HG03066 (cell line): Measurements from ENCODE around the gene ESRP2.

ENCODE experiments used
- ATAC-seq: cut with Tn5 transposase; IDR thresholded peaks from one replicate; pipeline ENCODE4 v1.9.1; 2021; ENCODE audit warnings: low read depth; ENCODE audit not compliant: unreplicated experiment

Gene ESRP2

DNA sequence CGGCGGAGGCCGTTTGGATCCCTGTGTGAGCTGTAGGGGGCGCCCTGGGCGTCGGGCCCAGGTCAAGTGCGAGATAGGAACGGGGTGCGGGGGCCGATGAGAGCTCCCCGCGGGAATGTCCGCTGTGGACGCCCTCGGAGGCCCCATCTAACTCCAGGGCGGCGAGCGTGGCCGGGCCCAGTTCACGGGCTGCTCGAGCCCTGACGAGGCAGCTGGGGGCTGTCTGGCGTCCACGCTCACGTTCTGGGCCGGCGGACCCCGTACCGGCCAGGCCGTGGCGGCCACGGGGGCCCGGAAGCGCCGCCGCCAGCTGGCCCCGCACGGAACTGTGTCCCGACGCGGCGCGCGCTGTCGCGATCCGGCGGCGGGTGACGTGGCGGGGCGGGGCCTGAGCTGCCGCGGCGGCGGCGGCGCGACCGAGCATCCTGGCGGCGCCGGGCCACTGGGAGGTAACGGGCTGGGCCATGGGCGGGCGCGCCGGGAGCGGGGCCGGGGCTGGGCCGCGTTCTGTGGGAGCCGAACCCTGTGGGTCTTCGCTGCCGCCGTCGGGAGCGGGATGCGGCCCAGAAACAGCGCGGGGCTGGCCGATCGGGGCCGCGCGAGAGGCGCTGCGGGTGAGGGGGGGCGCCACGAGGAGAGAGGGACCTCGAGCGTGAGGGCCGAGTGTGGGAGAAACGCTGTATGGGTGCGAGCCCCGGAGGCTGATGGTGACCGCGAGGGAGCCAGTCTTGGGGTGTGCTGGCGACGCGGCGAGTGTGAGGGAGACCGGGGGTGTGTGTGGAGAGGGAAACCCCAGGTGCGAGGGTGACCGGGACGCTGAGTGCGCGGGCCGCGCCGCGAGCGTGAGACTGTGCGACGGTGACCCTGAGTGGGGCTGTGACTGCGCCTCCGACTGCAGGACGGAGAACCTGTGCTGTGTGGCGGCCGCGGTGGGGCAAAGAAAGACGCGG is 28.5 kb upstream of the ESRP2 start, which contains the start of gene SLC7A6:
TSS of gene SLC7A6 (plus strand) at position 399 of the 950 bp plus-strand sequence. CDS start 10,201 bp downstream, outside the sequence.
- ATAC-seq: peak; percentile 56

- ATAC-seq: peak; percentile 9
Measured at GRCh38 chr16:68263559-68264127, 27.7 kb upstream of the ESRP2 start.

- no peak for ATAC-seq
Measured at GRCh38 chr16:68259007-68259825, 23.3 kb upstream of the ESRP2 start.

- ATAC-seq: peak; percentile 28
Measured at GRCh38 chr16:68257906-68258800, 22.2 kb upstream of the ESRP2 start.

GRCh38 chr16:68257251-68257905 is 21.5 kb upstream of the ESRP2 start:
- peak; percentile 47 for ATAC-seq

GRCh38 chr16:68255712-68256111 is 19.8 kb upstream of the ESRP2 start:
- no peak for ATAC-seq

DNA sequence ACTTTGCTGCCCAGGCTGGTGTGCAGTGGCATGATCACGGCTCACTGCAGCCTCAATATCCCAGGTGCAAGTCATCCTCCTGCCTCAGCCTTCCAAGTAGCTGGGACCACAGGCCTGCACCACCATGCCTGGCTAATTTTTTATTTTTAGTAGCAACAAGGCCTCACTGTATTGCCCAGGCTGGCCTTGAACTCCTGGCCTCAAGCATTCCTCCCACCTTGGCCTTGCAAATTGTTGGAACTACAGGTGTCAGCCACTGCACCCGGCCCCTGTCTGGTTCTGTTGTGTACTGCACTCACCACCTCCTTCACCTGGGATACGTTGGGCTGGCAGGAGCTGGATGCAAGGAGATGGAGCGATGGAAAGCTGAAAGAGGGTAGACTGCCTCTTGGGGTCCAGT is 17.8 kb upstream of the ESRP2 start:
- ATAC-seq: no peak

DNA sequence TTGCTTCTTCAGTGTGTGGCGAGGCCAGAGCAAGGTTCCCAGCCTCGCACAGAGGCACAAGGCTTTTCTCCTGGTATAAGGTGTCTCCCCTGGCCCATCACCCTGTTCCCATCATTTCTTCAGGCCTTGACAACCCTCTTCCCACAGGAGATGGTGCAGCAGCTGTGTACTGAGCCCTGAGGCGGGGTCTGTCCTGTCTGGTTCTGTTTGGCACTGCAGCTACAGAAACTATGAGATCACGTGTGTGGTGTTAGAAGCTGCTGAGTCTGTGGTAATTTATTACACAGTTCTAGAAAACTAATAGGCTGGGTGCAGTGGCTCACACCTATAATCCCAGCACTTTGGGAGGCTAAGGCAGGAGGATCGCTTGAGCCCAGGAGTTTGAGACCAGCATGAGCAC is 16.5 kb upstream of the ESRP2 start:
- no peak for ATAC-seq

GRCh38 chr16:68251832-68252231 is 15.9 kb upstream of the ESRP2 start:
- no peak for ATAC-seq

- ATAC-seq: no peak
Measured at GRCh38 chr16:68250951-68251350, 15.0 kb upstream of the ESRP2 start.

- no peak for ATAC-seq
Measured at GRCh38 chr16:68249371-68249770, 13.4 kb upstream of the ESRP2 start.

GRCh38 chr16:68247932-68248331 is 12.0 kb upstream of the ESRP2 start:
- ATAC-seq: no peak

DNA sequence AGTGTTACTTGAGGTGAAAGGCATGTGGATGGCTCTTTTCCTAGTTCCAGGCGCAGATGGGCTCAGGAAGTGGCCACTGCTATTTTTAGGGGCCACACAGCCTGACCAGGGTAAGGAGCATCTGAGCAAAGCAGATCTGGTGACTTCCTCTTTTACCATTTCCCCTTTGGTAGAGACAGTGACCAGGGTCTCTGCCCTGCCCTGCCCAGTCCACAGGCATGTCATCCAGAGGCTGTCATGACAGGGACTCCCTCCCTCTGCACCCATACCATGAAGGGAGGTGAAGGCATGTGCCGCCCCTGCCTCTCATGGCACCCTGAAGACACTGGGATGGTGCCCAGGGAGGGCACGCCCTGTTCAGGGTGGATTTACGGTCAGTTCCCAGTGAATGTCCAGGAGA is 11.5 kb upstream of the ESRP2 start:
- no peak for ATAC-seq

DNA sequence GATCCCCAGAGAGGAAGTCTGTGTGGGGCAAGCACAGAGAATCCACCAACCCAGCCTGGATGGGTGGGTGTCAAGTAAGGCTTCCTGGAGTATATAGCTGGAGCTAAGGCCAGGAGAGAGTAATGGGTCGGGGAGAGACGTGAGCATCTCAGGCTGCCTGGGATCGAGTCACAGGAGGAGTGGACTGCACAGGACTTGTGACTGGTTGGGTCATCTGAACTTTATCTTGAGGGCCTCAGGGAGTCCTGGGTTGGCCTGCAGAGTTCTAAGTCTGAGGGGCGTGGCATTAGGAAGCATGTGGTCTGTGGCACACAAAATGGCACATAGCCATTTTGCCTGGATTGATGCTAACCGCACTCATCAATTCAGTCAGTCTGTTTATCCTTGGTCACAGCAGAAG is 10.7 kb upstream of the ESRP2 start:
- ATAC-seq: no peak

DNA sequence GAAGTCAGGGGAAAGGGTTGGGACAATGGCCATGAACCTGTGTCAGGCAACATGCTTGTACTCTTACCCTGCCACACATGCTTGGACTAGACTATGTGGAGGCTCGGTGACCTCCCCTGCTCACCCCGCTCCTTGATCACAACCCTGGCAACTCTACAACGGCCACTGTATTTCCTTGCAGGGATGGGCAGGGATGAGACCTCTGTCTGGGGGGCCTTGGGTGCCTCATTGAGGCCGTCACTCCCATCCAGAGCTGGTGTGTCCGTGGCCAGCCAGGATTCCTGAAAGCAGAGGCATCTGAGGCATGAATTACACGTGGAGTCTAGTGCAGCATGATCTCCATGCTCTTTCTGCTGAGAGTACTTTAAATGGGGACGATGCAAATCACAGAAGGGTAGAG is 10.2 kb upstream of the ESRP2 start:
- no peak for ATAC-seq

GRCh38 chr16:68244903-68245853 is 9.3 kb upstream of the ESRP2 start, which contains the start of gene PLA2G15:
TSS of gene PLA2G15 (plus strand) at chr16:68245373. CDS start at chr16:68245427, 54 bp downstream.
- ATAC-seq: peak; percentile 83

- peak; percentile 9 for ATAC-seq
Measured at GRCh38 chr16:68244481-68244902, 8.6 kb upstream of the ESRP2 start.
